HuH-7.5 (cell line): Measurements from ENCODE around the gene CACHD1.
"Not testable (repeated sequence)": the region's sequence is repeated elsewhere in the genome, so short reads cannot be mapped to it uniquely, and the experiment has no call there.

Source experiments
- DNase-seq: peaks from one replicate; pipeline ENCODE4 v3.0.0; 2011; ENCODE audit warnings: low spot score

Gene CACHD1

DNA sequence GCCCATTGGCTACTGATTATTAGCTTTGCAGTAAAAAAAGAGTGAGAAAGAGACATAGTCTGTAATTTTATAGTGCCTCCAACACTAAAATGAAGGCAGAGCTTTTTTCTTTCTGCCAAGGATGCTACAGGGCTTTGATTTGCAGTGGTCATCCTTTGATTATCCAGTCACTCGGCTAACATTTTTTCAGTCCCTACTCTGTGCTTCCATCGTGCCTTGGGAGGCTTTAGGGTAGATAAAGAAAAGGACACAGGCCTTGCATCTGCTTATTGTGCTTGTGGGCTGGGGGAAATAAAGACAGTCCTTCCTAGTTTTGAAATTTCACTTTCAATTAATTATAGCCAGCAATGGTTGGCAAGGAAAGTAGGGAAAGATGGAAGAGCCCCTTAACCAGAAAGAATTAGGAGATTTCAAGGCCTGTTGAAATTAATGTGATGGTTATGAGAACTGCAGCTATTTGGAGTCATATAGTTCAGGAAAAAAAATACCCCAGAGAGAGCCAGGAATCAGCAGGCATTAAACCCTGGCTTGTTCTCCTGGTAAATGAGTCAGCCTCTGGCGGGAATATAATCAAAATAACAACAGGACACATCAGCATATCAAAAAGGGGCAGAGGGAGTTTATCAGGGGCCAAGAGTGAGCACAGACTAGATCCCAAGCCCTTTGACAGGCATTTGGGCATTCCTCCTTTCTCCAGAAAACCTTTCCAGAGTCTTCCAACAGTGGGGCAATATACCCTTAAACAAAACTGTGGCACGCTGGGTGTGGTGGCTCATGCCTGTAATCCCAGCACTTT, 27.4 kb downstream of the CACHD1 start:
- DNase-seq, result no peak

GRCh38 chr1:64498325-64498724, 28.4 kb downstream of the CACHD1 start:
- no peak for DNase-seq

- no peak for DNase-seq
These were observed 29.1 kb downstream of the CACHD1 start for GRCh38 chr1:64499011-64499410.

DNA sequence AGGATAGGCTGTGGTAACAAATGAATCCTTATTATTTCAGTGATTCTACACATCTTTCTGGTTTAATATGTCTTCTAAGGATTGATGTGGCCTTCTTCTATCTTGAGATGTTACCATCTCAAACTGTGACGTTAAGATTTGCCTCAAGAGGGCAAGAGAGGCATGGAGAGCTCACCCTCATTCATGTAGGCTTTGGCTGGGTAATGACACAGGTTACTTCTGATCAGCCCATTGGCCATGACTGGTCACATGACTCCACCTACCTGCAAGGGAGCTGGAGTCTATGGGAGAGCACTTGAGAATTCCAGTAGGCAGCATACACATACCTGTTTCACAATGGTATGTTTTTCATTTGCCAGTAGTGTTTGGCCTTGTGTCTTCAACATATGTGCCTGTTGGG, 30.0 kb downstream of the CACHD1 start:
- DNase-seq, result no peak

DNA sequence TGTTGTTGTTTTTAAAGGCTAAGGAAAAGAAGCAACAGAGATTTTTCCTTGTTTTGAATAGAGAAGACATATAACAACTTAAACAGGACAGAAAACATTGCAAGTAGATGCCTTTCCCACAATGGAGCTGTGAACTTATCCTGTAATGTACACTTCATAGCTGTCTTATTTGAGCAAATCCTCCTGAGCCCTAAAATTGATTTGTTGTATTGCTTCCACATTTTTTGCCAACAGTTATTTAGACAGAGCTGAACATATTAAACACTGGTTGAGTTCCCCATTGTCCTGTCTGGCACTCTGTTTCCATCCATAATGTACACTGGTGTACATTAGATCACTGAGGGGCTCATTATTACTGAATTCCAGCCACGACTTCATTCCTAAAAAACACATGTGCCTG, 32.2 kb downstream of the CACHD1 start:
- DNase-seq, result no peak

DNA sequence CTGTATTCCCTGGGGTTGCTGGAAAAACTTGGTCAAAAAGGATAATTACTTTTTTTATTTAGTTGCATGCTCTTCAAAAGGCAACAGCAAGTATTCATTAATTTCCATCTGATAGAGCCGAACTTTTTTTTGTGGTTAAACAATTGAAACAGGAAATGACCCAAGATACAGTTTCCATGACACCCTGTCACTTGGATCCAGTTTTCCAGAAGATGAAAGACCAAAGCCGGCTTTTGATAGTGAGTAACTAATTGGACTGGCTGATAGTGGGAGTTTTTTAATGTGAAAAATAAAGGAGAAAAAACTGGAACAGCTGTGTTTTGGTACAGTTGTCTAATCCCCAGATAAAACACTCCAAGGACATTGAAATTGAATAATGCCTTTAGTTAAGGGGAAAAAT, 33.0 kb downstream of the CACHD1 start:
- no peak for DNase-seq

- DNase-seq, result no peak
These were observed 35.5 kb downstream of the CACHD1 start for GRCh38 chr1:64505232-64505943.

GRCh38 chr1:64505944-64506655, 36.2 kb downstream of the CACHD1 start:
- no peak for DNase-seq

- DNase-seq, result no peak
These were observed 38.7 kb downstream of the CACHD1 start for GRCh38 chr1:64508629-64509028.

GRCh38 chr1:64511044-64511443, 41.1 kb downstream of the CACHD1 start:
- DNase-seq, result no peak

- DNase-seq, result not testable (repeated sequence)
These were observed 42.3 kb downstream of the CACHD1 start for GRCh38 chr1:64512206-64512605.

DNA sequence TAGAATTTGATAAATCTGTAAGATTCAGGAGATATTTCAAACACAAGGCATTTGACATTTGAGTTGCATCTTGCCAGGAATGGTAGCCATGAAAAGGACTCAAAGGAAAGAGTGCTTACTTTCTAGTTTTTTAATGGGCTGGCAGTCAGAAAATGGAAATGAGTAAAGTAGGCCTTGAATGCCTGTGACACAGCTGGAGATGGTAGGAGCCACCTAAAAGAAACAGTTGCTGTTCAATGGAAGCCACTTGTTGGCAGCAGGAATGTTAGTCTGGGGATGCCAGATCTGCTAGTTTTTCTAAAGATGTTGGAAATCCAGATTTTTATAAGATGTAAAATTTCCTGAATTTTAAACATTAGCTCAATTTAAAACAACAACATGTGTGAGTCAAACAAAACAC, 43.6 kb downstream of the CACHD1 start:
- no peak for DNase-seq

- no peak for DNase-seq
These were observed 44.4 kb downstream of the CACHD1 start for GRCh38 chr1:64514197-64514765.

DNA sequence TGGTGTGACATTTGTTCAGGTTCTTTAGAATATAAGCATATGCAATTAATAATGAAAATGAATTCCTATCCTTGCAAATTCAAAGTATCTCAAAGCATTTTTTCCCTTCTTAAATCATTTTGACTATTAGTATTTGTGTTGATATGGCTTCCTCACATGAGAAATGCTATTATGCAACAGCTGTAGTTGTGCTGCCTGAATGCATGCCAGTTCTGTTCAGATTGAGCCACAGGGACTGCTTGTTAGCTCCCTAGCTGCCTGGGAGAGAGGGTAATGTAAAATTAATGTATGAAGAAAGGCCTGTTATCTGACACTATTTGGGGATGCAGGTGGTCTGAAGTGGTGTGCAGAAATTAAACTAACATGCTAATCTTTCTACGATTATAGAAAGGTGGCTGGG, 45.5 kb downstream of the CACHD1 start:
- DNase-seq, result no peak

DNA sequence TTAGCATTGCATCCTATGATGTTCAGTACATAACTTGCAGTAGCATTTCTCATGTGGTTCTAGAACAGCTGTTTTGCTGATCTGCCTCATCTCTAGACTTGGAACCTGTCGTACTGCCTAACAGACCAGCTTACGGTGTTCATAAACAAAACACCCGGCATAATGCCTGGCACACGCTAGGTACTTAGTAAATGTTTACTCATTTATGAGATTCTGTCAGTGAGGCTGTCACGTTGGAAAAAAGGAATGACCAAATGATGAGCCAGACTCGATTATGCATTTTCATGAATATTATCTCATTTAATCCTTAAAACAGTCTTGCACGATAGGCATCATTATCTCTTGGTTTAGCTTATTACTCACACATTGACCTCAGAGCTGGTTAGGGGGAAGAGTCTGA, 46.4 kb downstream of the CACHD1 start:
- no peak for DNase-seq

- DNase-seq, result no peak
These were observed 47.1 kb downstream of the CACHD1 start for GRCh38 chr1:64516803-64517568.

- DNase-seq, result no peak
These were observed 47.7 kb downstream of the CACHD1 start for GRCh38 chr1:64517640-64518039.

- DNase-seq, result no peak
These were observed 49.0 kb downstream of the CACHD1 start for GRCh38 chr1:64518692-64519481.

DNA sequence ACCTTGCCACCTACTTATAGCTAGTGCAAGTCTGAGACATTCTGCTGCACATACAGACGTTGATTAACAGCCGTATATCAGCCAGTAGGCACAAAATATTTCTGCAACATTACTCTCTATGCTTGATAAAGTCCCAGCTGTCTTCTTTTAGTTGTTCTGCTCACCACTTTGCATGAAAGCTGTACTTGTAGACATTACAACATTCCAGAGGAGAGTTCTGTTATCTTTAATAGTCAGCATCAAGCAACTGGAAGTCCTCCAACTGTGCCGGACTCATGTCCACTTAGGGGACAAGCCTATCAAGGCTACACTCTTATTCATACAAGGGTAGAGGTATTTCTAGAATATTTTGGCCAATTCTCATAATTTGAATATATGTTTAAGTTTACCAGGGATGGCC, 50.0 kb downstream of the CACHD1 start:
- no peak for DNase-seq

GRCh38 chr1:64522740-64523139, 52.8 kb downstream of the CACHD1 start:
- no peak for DNase-seq
